PC-9 (cell line): Measurements from ENCODE around the gene AHCTF1. TPM values are rescaled to one million over a fixed set of nuclear protein-coding genes. Genes with fewer than 3 reads are reported as not detected.

ENCODE experiments used
- BruUV-seq: library from RNA; stranded (reverse); fragments of 400-500 nt; replicated peaks from 2 replicates; lab custom pipeline; 2021; lab: Mats Ljungman, UMichigan
- CTCF ChIA-PET: fragments of 300-600 bp; sonication (Branson Sonifier 250); formaldehyde crosslinking; loops from one replicate; lab custom pipeline; 2022; ENCODE audit warnings: antibody characterized with exemption; lab: Charles Lee
- POLR2A ChIA-PET: fragments of 300-600 bp; sonication (Branson Sonifier 250); formaldehyde crosslinking; loops from one replicate; lab custom pipeline; 2022; ENCODE audit warnings: antibody characterized with exemption; ENCODE audit not compliant: unreplicated experiment; lab: Charles Lee
- DNase-seq, 2 experiments: peaks; one replicate each; pipeline versions ENCODE4 v3.0.0 to v3.0.0-alpha.2; 2015 to 2022; ENCODE audit warnings: mixed read lengths in 1 of 2
- H2AFZ ChIP-seq: fragments of 200-600 bp; sonication (generic); 2 replicates; pipeline ENCODE4 v1.8.1; 2017; ENCODE audit warnings: antibody characterized with exemption
- H3F3A ChIP-seq: fragments of 200-600 bp; sonication (generic); 2 replicates; pipeline ENCODE4 v1.8.1; 2017; ENCODE audit warnings: antibody characterized with exemption, mild to moderate bottlenecking, low read depth; ENCODE audit not compliant: insufficient read depth
- H3K27ac ChIP-seq: fragments of 200-600 bp; sonication (generic); 2 replicates; pipeline ENCODE4 v1.6.1; 2016; ENCODE audit warnings: mixed run types
- H3K27me3 ChIP-seq: fragments of 200-600 bp; sonication (generic); 2 replicates; pipeline ENCODE4 v1.6.1; 2016; ENCODE audit warnings: low read depth, mixed run types; ENCODE audit not compliant: insufficient read depth
- H3K36me3 ChIP-seq: fragments of 200-600 bp; sonication (generic); 2 replicates; pipeline ENCODE4 v1.6.1; 2016; ENCODE audit warnings: low read depth, mixed run types
- H3K4me1 ChIP-seq: fragments of 200-600 bp; sonication (generic); replicated peaks from 2 replicates; pipeline ENCODE4 v1.6.1; 2016; ENCODE audit warnings: mixed run types; ENCODE audit not compliant: insufficient read depth
- H3K4me2 ChIP-seq: fragments of 200-600 bp; sonication (generic); 2 replicates; pipeline ENCODE4 v1.6.1; 2017; ENCODE audit warnings: mixed run types
- H3K4me3 ChIP-seq: fragments of 200-600 bp; sonication (generic); 2 replicates; pipeline ENCODE4 v1.6.1; 2016; ENCODE audit warnings: mixed run types
- H3K79me2 ChIP-seq: fragments of 200-600 bp; sonication (generic); 2 replicates; pipeline ENCODE4 v1.6.1; 2017; ENCODE audit warnings: low read depth, mixed run types
- H3K9me2 ChIP-seq: fragments of 200-600 bp; sonication (generic); 2 replicates; pipeline ENCODE4 v1.8.1; 2017; ENCODE audit warnings: mild to moderate bottlenecking; ENCODE audit not compliant: insufficient read depth
- H3K9me3 ChIP-seq: fragments of 200-600 bp; sonication (generic); 2 replicates; pipeline ENCODE4 v1.8.1; 2016; ENCODE audit warnings: low read depth; ENCODE audit not compliant: insufficient read depth
- H4K20me1 ChIP-seq: fragments of 200-600 bp; sonication (generic); 2 replicates; pipeline ENCODE4 v1.8.1; 2017; ENCODE audit not compliant: insufficient read depth
- EZH2 ChIP-seq: fragments of 200-600 bp; sonication (generic); IDR thresholded peaks from 2 replicates; pipeline ENCODE4 v1.8.0; 2017; ENCODE audit warnings: antibody characterized with exemption, low read depth
- intact Hi-C: fragments of 100-400 bp; cut with micrococcal nuclease; formaldehyde crosslinking; loops from one replicate; pipeline ENCODE4 v1.10.0; 2022; ENCODE audit not compliant: unreplicated experiment
- total RNA-seq: library from RNA; stranded (reverse); gene quantifications from 2 replicates; pipeline ENCODE4 v1.2.3, GENCODE V29; 2021
- TF ChIP-seq, protein P1 (sequence below): fragments of 200-600 bp; sonication (generic); conservative IDR thresholded peaks from 2 replicates; pipeline ENCODE4 v1.6.1; 2017; ENCODE audit warnings: mixed run types, antibody characterized with exemption, mild to moderate bottlenecking, moderate library complexity

AHCTF1 gene
- total RNA-seq, 1 experiment from 2014 or later = 34.3 TPM

DNA sequence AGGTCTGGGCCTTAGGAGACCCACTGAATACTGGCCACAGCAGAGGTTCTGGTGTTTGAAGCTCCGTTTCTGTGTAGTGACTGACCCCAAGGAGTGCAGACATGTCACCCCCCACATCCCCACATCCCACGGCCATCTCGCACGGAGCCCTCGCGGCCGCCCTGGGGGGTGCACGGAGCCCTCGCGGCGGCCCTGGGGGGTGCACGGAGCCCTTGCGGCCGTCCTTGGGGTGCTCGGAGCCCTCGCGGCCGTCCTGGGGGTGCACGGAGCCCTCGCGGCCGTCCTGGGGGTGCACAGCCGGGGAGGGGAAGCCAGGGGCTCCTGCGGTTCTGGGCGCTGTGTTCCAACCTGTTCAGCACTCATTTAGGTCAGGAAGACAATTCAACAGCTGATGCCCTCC, 139.1 kb downstream of the AHCTF1 start:
- POLR2A ChIA-PET = no interaction called here
- Histone ChIP-seq H2AFZ (no peak overlapping the region), H3K4me2 (no peak overlapping the region), H3K4me3 (no peak overlapping the region), H3K27me3 (no peaks in the 10 kb centered on the region), H3K4me1 (0 out of 2 replicates have a peak, but pooled peaks cover 9% of the 10 kb centered on the region), H3K36me3 (no peaks in the 10 kb centered on the region), H3K9me2 (no peaks in the 10 kb centered on the region), H3K79me2 (no peaks in the 10 kb centered on the region), H3K27ac (no peak overlapping the region), H4K20me1 (no peaks in the 10 kb centered on the region), H3K9me3 (no peaks in the 10 kb centered on the region), H3F3A (no peaks in the 10 kb centered on the region)
- no TSS peak for BruUV-seq
- TF ChIP-seq EZH2 = no peak
- TF ChIP-seq, protein P1, sequence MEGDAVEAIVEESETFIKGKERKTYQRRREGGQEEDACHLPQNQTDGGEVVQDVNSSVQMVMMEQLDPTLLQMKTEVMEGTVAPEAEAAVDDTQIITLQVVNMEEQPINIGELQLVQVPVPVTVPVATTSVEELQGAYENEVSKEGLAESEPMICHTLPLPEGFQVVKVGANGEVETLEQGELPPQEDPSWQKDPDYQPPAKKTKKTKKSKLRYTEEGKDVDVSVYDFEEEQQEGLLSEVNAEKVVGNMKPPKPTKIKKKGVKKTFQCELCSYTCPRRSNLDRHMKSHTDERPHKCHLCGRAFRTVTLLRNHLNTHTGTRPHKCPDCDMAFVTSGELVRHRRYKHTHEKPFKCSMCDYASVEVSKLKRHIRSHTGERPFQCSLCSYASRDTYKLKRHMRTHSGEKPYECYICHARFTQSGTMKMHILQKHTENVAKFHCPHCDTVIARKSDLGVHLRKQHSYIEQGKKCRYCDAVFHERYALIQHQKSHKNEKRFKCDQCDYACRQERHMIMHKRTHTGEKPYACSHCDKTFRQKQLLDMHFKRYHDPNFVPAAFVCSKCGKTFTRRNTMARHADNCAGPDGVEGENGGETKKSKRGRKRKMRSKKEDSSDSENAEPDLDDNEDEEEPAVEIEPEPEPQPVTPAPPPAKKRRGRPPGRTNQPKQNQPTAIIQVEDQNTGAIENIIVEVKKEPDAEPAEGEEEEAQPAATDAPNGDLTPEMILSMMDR = no peak
- intact Hi-C loops = no loop called here
- CTCF ChIA-PET = no interaction called here
- DNase-seq = no peak

DNA sequence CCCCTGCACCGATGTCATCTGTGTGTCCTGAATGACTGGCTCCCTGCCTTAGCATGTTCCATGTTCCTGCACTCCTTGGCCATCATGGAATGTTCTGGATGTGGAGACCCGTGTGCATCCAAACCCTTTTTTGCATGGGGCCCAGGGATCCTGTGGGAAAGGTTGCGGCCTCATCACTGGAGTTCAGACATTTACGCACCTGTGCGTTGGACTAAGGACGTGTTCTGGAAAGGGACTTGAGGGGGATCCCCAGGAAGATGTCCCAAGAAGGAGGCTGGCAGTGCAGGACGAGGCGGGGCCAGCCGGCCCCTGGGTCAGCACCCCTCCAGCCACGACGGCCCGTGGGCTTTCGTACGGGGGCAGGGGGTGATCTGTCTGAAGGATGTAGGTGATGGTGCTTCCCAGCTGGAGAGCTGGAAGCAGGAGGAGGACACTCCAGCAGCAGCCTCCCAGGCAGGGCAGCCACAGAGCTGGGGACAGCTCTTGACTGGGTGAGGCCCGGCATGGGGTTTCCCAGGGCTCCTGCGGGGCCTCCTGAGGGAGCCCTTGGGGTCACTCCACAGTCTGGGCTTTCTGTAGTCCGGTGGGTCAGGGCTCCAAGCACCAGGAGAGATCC, 140.3 kb downstream of the AHCTF1 start:
- H3K4me2 ChIP-seq = no peak overlapping the region
- POLR2A ChIA-PET = no interaction called here
- H3K27me3 ChIP-seq = no peaks in the 10 kb centered on the region
- 0 out of 2 replicates have a peak, but pooled peaks cover 9% of the 10 kb centered on the region for H3K4me1 ChIP-seq
- BruUV-seq = no TSS peak
- H4K20me1 ChIP-seq = no peaks in the 10 kb centered on the region
- no peak overlapping the region for H2AFZ ChIP-seq
- H3K4me3 ChIP-seq = no peak overlapping the region
- no peaks in the 10 kb centered on the region for H3K9me3 ChIP-seq
- TF ChIP-seq EZH2 = no peak
- TF ChIP-seq, protein P1 = no peak
- intact Hi-C loops = no loop called here
- H3F3A ChIP-seq = no peaks in the 10 kb centered on the region
- no peak for DNase-seq
- H3K36me3 ChIP-seq = no peaks in the 10 kb centered on the region
- no peaks in the 10 kb centered on the region for H3K9me2 ChIP-seq
- CTCF ChIA-PET = no interaction called here
- no peak overlapping the region for H3K27ac ChIP-seq
- H3K79me2 ChIP-seq = no peaks in the 10 kb centered on the region

DNA sequence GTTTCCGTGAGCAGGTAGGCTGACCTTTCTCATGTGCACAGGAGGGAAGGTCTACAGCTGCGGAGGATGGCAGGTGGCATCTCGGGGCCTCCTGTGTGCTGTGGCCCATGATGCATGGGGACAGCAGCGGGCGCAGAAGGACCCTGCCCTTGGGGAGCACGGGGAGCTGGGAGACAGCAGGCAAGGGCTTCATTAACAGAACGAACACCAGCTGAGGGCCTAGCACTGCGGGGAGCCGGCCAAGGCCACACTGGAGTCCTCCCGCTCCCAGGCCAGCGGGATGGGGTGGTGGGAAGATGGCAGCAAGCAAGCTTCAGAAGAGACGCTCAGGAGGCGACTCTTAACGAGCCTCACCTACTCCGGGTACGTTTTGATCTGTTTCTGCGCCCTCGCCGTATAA, 140.9 kb downstream of the AHCTF1 start:
- H3K4me2 ChIP-seq = no peak overlapping the region

More for the DNA sequence above, 140.9 kb downstream of the AHCTF1 start:
- ChIA-PET POLR2A (no interaction called here), CTCF (no interaction called here)
- no peaks in the 10 kb centered on the region; the same call in 1 of the 2 replicates for H3K9me3 ChIP-seq
- no TSS peak for BruUV-seq
- H3K36me3 ChIP-seq = no peaks in the 10 kb centered on the region
- H4K20me1 ChIP-seq = no peaks in the 10 kb centered on the region
- no peak for TF ChIP-seq EZH2
- TF ChIP-seq, protein P1 = no peak
- H3K27ac ChIP-seq = no peak overlapping the region
- H3K4me3 ChIP-seq = no peak overlapping the region
- no peaks in the 10 kb centered on the region for H3K9me2 ChIP-seq
- H3K79me2 ChIP-seq = no peaks in the 10 kb centered on the region
- intact Hi-C loops = no loop called here
- no peak for DNase-seq
- 0 out of 2 replicates have a peak, but pooled peaks cover 9% of the 10 kb centered on the region for H3K4me1 ChIP-seq
- no peaks in the 10 kb centered on the region for H3K27me3 ChIP-seq
- H2AFZ ChIP-seq = no peak overlapping the region
- no peaks in the 10 kb centered on the region for H3F3A ChIP-seq
